DMS153 (cell line): ENCODE data around the gene SMAD7.

ENCODE experiments used
- DNase-seq: peaks from one replicate; lab custom pipeline; 2025; lab: John Stamatoyannopoulos, UW

Gene SMAD7

DNA sequence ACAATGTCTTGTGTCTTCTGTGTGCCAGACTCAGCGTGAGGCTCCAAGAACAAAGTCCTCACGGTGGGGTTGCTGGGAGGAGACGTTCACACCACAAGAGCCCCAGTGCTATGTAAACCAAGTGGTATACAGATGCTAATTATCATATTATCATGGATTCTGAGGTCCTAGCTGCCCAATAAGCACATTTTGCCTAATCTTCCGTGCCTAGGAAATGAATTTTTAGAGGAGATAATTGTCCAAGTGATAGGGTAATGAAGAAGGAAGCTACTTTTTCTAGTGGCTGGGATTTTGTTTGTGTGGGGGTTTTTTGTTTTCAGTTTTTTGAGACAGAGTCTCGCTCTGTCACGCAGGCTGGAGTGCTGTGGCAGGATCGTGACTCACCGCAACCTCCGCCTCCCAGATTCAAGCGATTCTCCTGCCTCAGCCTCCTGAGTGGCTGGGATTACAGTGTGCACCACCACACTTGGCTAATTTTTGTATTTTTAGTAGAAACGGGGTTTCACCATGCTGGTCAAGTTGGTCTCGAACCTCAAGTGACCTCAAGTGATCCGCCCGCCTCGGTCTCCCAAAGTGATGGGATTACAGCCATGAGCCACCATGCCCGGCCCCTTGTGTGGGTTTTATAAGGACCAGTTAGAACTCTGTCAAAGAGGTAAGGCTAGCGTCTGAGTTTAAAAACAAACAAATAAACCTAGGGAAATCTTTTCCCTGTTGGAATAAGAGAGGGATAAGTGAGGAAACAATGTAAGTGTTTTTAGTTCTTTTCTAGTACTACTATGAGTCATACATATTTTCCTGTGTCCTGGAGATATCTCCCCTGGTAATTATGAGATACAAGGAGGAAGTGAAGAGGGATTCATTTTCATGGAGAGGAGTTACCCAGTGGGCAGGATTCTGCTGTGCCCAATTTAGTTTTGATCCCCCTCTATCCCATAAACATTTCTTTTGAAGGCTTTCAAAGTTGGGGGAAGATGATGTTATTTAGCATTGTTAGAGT is 9.5 kb upstream of the SMAD7 start:
- no peak for DNase-seq

DNA sequence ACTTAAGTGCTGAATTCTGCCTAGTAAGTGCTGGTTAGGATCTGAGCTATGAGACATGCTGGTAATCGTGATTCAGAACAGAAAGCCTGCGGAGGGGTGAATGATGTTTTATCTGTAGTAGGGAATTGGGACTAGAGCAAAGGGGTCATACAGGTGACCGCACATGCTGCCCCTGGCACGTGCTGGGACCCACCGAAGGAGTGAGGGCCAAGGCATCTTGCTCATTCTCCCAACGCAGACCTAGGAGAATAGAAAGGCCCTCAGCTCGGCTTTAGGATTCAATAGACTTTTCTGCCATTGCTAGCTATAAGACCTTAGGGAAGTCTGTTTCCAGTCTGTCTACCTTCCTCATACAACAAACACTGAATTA is 8.8 kb upstream of the SMAD7 start:
- DNase-seq, result no peak

DNA sequence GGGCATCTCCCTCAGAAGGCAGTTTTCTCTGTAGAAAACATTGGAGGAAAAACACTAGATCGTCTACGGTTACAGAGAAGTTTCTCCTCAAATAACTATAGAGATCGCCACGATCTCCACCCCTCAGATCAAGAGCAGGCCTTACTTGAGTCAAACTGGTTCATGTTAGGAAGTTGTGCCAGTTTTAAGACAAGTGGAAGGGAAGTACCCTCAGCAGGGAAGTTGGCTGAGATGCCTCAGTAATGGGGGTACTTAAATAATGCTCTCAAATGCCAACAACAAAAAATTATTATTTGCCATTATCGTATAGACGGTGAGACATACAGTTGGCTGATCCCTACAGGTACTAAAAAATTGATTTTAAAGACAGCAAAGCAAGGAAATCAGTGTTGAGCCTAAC is 8.2 kb upstream of the SMAD7 start:
- no peak for DNase-seq

DNA sequence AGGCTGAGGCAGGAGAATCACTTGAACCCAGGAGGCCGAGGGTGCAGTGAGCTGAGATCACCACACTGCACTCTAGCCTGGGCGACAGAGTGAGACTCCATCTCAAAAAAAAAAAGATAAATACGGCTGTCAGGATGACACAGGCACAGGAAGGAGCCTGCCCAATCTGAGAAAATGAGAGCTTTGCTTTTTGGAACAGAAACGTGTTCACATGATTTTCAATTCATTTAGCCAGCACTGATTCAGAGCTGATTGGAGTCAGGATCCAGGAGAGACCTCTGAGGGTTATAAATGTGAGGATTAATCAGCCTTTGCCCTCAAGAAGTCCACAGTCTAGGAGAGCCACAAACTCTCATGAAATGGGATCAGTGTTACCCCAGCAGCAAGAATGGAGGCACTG is 6.9 kb upstream of the SMAD7 start:
- DNase-seq, result no peak

DNA sequence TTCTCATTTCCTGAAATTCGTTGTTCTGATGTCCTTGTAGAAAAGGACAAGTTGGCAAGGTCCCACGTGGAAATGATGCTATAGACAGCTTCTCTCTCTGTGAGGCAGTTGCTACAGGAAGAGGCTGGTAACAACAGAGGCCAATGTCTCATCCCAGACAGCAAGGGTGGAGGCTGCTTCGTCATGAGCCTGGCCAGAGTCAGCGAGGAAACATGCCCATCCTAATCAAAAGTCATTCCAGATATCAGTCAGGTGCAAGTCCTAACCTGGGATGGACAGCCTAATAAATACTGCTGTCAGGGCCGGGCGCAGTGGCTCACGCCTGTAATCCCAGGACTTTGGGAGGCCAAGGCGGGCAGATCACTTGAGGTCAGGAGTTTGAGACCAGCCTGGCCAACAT is 6.4 kb upstream of the SMAD7 start:
- no peak for DNase-seq

DNA sequence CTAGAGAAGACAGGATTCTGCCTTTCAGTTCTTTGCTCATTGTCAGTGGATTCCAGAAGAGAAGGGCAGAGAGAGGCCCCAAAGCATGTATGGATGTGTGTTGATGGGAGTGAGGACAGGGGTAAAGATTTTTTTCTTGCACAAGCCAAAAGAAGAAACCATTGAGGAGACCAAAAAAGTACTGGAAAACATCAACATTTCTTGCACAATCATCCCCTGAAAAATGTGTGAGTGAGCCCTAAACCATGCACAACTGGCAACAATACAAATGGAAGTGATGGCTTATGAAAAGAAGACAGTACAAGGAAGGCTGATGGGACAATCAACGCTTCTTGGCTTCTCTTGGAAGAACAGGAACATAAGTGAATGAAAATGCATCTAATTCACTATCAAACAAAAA is 5.6 kb upstream of the SMAD7 start:
- no peak for DNase-seq

DNA sequence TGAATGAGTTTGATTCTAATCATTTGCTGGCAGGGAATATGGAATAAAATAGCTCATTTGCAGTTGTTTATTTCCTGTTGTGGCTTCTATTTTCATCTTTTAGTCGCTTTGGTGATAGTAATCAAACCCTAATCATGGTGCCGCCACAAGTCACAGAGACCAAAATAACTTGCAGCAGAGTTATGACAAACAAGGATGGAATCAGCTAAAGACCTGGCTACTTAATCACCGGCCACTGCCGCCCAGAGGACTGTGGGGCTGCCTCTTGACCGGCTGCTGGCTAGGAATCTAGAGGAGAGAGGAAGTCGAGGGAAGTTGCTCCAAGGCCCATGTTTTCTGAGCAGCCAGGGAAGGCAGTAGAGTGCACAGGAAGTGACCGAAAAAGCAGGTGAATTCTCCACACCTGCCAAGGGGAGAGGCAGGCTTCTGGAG is 5.1 kb upstream of the SMAD7 start:
- no peak for DNase-seq

DNA sequence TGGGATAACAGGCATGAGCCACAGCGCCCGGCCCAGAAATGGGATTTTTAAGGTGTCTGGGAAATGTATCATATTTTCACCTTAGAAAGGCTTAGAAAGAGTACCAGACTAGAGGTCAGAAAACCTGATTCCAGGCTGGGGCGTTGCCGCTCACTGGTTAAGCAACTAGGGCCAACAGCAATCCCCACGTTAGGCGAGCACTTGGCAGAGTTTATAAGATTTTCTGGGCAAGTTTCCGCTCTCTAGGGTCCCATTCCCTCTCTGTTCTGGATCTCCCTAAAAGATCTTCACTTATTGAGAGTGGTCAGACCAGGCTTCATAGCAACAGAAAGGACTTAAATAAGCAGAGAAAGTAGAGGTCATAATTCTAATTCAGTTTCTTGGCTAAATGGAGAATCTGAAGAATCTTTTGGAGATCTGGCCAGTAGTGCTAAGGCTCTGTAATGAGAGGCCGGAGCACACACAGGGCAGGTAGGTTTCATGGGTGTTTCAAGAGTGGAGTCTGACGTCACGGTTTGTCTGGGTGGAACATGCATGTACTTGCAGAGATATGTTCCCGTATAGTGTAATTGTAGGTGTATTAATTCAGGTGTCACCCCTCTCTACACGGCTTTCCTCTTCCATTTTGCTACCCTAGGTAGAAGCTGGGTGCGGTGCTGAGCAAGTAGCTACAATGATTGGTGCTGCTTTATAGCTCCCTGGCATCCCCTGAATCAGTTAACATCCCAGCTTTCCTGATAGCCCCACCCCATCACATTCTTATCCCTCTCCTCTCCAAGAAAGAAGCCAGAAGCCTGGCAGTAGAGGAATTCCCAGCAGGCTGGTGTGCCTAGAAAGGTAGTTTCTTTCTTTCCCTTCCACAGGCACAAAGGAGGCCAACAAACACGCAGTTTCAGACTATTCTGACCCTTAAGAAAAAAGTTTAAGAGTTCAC is 4.4 kb upstream of the SMAD7 start:
- DNase-seq, result no peak

DNA sequence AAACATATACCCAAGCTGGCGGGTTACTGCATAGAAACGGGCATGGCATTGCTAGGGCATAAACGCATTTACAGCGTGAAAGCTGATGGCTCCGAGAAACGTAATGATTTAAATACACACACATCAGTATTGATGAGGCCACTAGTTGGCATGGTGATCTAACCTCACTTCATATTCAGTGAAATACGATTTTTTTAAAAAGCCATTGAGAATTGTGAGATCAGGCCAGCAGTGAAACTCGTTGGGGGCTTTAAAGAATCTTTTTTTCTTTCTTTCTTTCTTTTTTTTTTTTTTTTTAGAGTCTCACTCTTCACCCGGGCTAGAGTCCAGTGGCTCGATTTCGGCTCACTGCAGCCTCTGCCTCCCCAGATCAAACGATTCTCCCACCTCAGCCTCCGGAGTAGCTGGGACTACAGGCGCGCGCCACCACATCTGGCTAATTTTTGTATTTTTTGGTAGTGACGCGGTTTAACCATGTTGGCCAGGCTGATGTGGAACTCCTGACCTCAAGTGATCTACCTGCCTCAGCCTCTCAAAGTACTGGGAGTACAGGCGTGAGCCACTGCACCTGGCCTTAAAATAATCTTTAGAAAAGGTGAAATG is 2.4 kb upstream of the SMAD7 start:
- DNase-seq, result no peak

DNA sequence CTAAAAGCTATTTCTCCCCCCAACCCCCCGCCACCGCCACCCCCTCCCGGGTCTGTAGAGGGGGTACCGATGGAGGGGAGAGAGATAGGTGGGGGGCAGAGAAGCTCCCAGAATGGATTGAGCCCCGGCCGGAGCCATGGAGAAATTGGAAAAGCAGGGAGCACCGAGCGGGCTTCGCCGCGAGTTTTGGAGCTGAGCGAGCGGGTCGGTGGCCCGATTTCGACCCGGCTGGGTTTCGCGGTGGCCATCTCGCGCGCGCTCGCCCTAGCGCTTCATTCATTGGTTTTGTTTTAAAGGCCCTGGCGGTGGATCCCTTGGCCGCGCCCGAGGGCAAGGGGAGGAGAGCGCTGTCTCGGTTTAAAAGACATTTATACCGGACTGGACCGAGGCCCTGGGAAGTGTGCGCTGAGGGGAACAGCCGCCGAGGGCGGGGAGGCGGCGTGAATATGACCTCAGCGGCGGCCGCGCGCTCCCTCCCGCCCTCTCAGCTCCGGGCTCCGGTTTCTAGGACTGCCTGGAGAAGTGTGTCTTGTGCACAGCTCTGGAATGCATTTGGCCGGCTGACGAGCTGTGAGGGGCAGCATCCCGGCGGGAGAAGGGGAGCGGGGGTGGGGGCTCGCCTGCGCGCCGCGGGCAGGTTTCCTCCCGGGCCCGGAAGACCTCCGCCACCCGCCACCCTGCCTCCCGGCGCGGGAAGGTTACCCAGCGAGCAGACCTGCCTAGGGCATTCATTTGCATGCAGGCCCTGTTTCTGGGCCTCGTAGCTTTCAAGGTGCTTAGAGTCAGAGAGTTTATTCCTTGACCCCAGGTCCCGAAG is 1.7 kb upstream of the SMAD7 start:
- peak; percentile 64 for DNase-seq

DNA sequence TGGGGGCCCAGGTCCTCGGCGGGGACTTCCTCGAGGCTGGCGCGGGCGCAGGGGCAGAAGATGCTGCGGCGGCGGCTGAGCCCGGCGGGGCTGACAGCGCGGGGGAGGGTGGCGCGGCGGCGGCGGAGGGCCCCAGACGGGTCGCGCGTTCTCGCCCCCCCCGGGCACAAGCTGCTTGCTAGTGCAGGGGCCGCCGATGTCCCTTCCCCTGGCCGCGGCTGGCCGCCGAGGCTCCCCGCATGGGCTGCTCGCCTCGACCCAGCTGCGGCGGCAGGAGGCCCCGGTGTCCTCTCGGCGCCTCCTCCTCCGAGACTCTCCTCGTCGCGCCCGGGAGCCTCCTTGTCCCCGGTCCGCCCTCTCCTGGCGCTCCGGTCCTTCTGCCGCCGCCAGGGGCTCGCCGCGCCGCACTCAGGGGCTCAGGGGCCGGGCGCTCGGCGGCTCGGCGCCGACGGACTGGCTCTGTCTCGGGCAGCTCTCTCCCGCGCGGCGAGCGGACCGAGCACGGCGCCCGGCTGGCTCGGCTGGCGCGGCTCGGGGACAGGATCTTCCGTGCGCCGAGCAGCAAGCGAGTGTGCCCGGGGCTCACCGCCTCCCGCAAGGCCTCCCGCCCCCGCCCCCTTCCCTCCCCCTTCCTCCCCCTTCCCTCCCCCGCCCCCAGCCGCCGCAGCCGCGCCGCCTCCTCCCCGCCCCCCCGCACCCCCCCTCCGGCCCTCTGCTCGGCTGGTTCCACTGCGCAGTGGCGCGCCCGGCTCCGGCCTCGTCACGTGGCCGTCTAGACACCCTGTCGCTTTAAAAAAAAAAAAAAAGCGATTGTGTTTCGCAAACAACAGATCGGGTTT is 902 bp upstream of the SMAD7 start:
- peak; percentile 78 for DNase-seq

DNA sequence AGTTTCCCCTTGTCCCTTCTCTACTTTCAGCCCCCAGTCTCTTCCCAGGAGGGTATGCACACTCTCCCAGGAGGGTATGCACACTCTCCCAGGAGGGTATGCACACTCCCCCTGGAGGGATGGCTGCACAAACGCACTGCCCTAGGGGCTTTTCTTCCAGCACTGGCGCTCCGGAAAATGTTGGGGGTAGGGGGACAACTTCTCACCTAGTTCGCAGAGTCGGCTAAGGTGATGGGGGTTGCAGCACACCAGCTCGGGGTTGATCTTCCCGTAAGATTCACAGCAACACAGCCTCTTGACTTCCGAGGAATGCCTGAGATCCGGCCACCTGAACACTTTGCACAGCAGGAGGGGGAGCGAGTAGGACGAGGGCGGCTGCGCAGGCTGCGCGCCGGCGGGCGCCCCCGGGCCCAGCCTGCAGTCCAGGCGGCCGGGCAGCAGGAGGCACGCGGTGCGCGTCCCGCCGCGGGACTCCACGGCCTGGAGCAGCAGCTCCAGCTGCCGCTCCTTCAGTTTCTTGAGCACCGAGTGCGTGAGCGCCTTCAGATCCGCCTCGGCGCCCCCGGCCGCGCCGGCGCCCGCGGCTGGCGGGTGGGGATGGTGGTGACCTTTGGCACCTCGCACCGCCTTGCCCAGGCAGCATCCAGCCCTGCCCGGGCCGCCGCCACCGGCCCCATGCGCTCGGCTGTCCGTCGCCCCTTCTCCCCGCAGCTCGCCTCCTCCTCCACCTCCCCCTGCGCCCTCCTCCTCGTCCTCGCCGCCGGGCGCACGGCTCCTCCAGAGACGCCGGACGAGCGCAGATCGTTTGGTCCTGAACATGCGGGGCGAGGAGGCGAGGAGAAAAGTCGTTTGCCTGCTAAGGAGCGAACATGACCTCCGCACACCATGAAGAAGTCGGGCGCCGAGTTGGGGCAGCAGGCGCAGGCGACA is 894 bp downstream of the SMAD7 start:
- DNase-seq, result no peak

DNA sequence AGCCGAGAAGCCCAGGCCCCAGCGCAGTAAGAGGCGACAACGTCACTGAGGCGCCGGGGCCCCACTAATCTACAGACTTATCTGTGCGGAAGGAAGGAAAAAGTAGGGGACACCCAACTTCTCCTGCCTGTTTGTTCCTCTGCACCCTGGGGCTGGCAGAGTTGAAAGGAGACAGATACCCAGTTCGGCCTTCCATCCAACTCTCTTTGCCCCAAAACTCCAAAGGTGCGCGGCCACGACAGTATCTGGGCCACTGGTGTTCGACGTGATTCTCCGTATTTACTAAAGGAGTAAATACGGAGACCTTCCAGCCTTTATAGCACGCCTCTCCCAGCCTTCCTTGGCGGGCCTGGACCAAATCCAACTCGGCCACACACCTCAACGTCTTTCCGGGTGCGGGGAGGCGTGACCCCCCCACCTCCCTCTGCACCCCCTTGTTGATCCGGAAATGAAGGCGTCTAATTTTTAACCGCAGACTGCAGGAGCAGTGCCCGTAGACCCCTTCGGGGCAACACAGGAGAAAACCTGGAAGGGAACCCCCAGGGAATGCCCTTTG is 1.6 kb downstream of the SMAD7 start:
- DNase-seq, result no peak

DNA sequence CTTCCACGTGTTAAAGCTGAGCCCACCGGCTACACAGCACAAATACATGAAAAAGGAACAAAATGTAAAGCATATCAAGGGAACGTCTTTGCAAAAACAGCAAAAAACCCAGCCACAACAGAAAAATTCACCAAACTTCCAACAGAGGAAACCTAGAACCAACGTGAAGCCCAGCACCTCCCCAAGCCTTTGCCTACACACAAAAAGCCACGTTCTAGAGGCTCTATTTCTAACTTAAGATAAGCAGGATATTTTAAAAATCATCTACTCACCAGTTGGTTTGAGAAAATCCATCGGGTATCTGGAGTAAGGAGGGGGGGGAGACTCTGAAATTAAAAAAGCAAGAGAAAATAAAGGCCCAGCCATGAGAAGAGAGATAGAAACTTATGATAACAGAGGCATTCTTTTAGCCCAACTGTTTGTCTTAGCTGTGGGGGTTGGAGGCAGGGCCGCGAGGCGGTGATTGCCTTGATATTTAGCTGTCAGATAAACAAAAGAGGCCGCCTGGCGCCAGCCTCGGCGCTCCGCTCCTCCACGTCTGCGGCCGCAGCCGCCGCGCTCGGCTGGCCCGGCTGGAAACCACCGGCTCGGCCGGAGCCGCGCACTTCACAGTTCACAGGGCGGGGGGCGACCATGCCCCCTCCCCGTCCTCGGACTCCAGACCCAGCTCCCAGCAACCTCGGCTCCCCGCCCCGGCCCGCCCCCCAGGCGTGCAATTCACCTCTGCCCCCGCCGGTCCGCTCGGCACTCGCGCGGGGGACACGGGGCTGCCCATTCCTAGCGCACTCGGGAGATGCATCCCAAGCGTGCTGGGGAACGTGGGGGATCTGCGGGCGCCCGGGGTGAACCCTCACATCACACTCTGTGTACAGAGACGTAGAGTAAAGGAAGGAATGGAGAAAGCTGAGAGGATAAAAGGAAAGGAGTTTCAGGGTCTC is 2.4 kb downstream of the SMAD7 start:
- no peak for DNase-seq

DNA sequence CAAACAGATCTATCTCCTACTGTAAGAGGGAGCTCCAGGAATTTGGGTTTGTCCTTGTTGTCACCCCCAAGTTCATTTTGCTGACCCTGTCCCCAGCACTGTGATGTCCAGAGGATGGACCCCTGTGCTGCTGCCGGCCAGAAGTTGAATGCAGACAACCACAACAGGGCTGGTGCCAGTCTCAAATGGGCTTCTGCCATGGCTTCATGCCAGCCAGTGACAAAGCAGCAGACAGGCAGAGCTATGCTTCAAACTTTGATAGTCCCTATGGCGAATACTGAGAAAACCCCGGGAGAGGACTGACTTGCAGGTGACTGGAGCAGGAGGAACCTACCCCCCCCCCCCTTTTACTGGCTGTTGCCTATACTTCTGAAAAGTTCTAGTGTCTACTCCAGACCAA is 3.2 kb downstream of the SMAD7 start:
- DNase-seq, result no peak

DNA sequence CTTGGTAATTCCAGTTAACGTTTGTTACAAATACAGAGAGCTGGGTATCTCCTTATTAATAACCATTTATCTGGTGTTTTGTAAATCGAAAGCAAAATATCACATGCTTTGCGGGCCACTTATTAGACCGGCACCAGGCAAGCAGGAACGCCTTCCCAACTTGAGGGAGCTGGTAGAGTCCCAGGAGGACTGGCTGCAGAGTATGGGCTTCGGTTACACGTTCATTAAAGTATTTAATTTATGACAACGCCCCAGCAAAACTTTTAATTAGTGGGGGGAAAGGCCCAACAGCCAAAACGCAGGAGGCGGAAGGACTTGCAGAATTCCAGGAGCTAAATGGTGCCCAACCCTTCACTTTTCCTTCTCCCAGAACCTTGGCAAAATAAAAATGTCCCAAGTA is 3.7 kb downstream of the SMAD7 start:
- DNase-seq, result no peak

DNA sequence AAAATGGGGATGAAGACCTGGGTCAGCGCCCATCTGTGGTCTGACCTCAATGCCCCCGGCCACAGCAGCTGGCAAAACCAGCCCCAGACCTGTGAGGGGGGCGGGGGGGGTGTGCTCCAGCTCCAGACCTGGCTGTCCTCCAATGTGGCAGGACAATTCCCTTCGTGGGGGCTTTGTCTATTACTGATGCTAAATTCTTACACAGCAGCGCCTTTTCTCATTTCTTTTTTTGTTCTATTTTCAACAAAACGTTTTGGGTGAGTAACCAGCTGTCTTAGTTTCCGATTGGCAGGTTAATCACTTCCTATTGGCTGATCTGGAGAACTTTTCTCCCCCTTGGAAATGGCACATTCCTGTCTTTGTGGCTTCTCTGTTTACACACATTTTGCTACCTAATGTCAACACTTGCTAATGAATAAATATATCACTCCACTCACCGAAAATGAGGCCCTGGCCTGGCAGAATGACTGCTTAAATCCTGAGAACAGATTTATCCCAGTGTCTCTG is 4.4 kb downstream of the SMAD7 start:
- DNase-seq, result peak; percentile 70

DNA sequence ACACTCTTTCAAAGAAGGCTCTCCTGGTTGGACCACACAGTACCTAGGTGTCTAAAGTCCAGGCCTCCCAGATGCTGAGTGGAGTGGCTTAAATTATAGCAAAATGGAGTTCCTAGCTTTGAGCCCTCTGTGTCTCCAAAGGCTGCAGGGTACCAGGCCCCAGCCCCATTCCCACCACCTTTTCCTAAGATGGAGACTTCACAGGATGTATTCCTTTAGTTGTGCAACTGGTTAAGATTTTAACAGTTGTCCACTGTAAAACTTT is 4.9 kb downstream of the SMAD7 start:
- DNase-seq, result no peak
